GM23338 (cell line): ENCODE results near the gene IMP3. TPM values are rescaled to one million over a fixed set of nuclear protein-coding genes. Genes with fewer than 3 reads are reported as not detected.
A peak's percentile ranks its signal among the peaks of the same experiment; 100 is the strongest.

Experiments used
- ATAC-seq: fragments of 200-7000 bp; cut with Tn5 transposase; 3 replicates; pipeline ENCODE4 v1.9.1; 2020
- DNase-seq: peaks from one replicate; pipeline ENCODE4 v3.0.0-alpha.2; 2015; ENCODE audit warnings: low spot score
- H2AFZ ChIP-seq: fragments of 200-600 bp; sonication (generic); 2 replicates; pipeline ENCODE4 v1.8.0; 2016; ENCODE audit warnings: antibody characterized with exemption, mild to moderate bottlenecking, moderate library complexity
- H3F3A ChIP-seq: fragments of 200-600 bp; sonication (generic); replicated peaks from 2 replicates; pipeline ENCODE4 v1.8.0; 2017; ENCODE audit warnings: antibody characterized with exemption, mixed run types, low read depth
- H3K27ac ChIP-seq: fragments of 200-600 bp; sonication (generic); 2 replicates; pipeline ENCODE4 v1.6.1; 2016; ENCODE audit warnings: low read depth
- H3K27me3 ChIP-seq: fragments of 200-600 bp; sonication (generic); 2 replicates; pipeline ENCODE4 v1.8.0; 2016; ENCODE audit warnings: mild to moderate bottlenecking, mixed run types, moderate library complexity; ENCODE audit not compliant: insufficient read depth
- H3K36me3 ChIP-seq: fragments of 200-600 bp; sonication (generic); 2 replicates; pipeline ENCODE4 v1.8.0; 2016; ENCODE audit warnings: mild to moderate bottlenecking; ENCODE audit not compliant: insufficient read depth
- H3K4me1 ChIP-seq: fragments of 200-600 bp; sonication (generic); 2 replicates; pipeline ENCODE4 v1.8.0; 2016; ENCODE audit warnings: mild to moderate bottlenecking, moderate library complexity; ENCODE audit not compliant: insufficient read depth
- H3K4me2 ChIP-seq: fragments of 200-600 bp; sonication (generic); 2 replicates; pipeline ENCODE4 v1.7.1; 2017; ENCODE audit warnings: mixed run types
- H3K4me3 ChIP-seq: fragments of 200-600 bp; sonication (generic); 2 replicates; pipeline ENCODE4 v1.6.1; 2016; ENCODE audit warnings: mixed run types
- H3K79me2 ChIP-seq: fragments of 200-600 bp; sonication (generic); replicated peaks from 2 replicates; pipeline ENCODE4 v1.8.0; 2017; ENCODE audit warnings: mild to moderate bottlenecking; ENCODE audit not compliant: insufficient read depth
- H3K9me2 ChIP-seq: fragments of 200-600 bp; sonication (generic); 2 replicates; pipeline ENCODE4 v1.8.0; 2017; ENCODE audit not compliant: insufficient read depth
- H4K20me1 ChIP-seq: fragments of 200-600 bp; sonication (generic); replicated peaks from 2 replicates; pipeline ENCODE4 v1.8.0; 2017; ENCODE audit warnings: mild to moderate bottlenecking; ENCODE audit not compliant: insufficient read depth
- H3K27ac Mint-ChIP-seq: 2 replicates; pipeline ENCODE4 v1.8.0; 2020; ENCODE audit warnings: inconsistent platforms, mild to moderate bottlenecking, moderate library complexity, mixed read lengths
- H3K27me3 Mint-ChIP-seq: 3 replicates; pipeline ENCODE4 v1.8.0; 2022; ENCODE audit warnings: low read depth, mild to moderate bottlenecking, moderate library complexity, mixed read lengths, inconsistent platforms; ENCODE audit not compliant: insufficient read depth, poor library complexity
- H3K36me3 Mint-ChIP-seq: 3 replicates; pipeline ENCODE4 v1.8.0; 2021; ENCODE audit warnings: low read depth, mild to moderate bottlenecking, inconsistent platforms, moderate library complexity, mixed read lengths
- H3K4me1 Mint-ChIP-seq: 3 replicates; pipeline ENCODE4 v1.8.0; 2020; ENCODE audit warnings: mild to moderate bottlenecking, inconsistent platforms, mixed read lengths
- H3K4me3 Mint-ChIP-seq: 3 replicates; pipeline ENCODE4 v1.8.0; 2021; ENCODE audit warnings: moderate library complexity, mild to moderate bottlenecking, inconsistent platforms, mixed read lengths
- H3K9me3 Mint-ChIP-seq: 3 replicates; pipeline ENCODE4 v1.8.0; 2020; ENCODE audit warnings: moderate library complexity, mild to moderate bottlenecking, inconsistent platforms, mixed read lengths
- EZH2 ChIP-seq: fragments of 200-600 bp; sonication (generic); IDR thresholded peaks from one replicate; pipeline ENCODE4 v1.8.0; 2017; ENCODE audit warnings: antibody characterized with exemption, mild to moderate bottlenecking, low read depth; ENCODE audit not compliant: unreplicated experiment
- EZH2phosphoT487 ChIP-seq: fragments of 200-600 bp; sonication (generic); IDR thresholded peaks from one replicate; pipeline ENCODE4 v1.8.1; 2018; ENCODE audit warnings: antibody characterized with exemption; ENCODE audit not compliant: unreplicated experiment
- NANOG ChIP-seq: IDR thresholded peaks from 2 replicates; pipeline ENCODE4 v1.6.1; 2016; ENCODE audit warnings: antibody characterized with exemption, borderline replicate concordance
- POLR2AphosphoS5 ChIP-seq: IDR thresholded peaks from 2 replicates; pipeline ENCODE4 v1.6.1; 2016; ENCODE audit warnings: antibody characterized with exemption, low read depth
- STAT1 ChIP-seq: IDR thresholded peaks from one replicate; pipeline ENCODE4 v1.6.1; 2016; ENCODE audit warnings: antibody characterized with exemption; ENCODE audit not compliant: unreplicated experiment
- ZNF114 ChIP-seq: fragments of 250-450 bp; sonication (Bioruptor Pico); IDR thresholded peaks from 2 replicates; pipeline ENCODE4 v1.5.0; 2020; ENCODE audit warnings: mild to moderate bottlenecking, moderate library complexity
- ZNF331 ChIP-seq: fragments of 250-450 bp; sonication (Bioruptor Pico); IDR thresholded peaks from 2 replicates; pipeline ENCODE4 v1.5.0; 2020; ENCODE audit warnings: low read depth, mild to moderate bottlenecking, moderate library complexity
- polyA plus RNA-seq: library from polyadenylated mRNA; unstranded; fragments of >200 nt; fragmentation: Nextera tagmentation; extraction: Ambion mirVana; gene quantifications from 2 replicates; pipeline ENCODE4 v1.2.1, GENCODE V29; 2016
- total RNA-seq: library from RNA; depleted of rRNA; stranded (reverse); fragments of >200 nt; shearing (Covaris generic); gene quantifications from 2 replicates; pipeline ENCODE4 v1.2.3, GENCODE V29; 2014
- TF ChIP-seq, protein P1 (sequence below): fragments of 250-450 bp; sonication (Bioruptor Pico); IDR thresholded peaks from 2 replicates; pipeline ENCODE4 v1.5.0; 2020; ENCODE audit warnings: mild to moderate bottlenecking, moderate library complexity
- TF ChIP-seq, protein P2 (sequence below): IDR thresholded peaks from 2 replicates; pipeline ENCODE4 v1.6.1; 2016; ENCODE audit warnings: antibody characterized with exemption

IMP3 gene
- total and polyA plus RNA-seq, 2 experiments from 2014 or later, result 210 to 319 TPM

DNA sequence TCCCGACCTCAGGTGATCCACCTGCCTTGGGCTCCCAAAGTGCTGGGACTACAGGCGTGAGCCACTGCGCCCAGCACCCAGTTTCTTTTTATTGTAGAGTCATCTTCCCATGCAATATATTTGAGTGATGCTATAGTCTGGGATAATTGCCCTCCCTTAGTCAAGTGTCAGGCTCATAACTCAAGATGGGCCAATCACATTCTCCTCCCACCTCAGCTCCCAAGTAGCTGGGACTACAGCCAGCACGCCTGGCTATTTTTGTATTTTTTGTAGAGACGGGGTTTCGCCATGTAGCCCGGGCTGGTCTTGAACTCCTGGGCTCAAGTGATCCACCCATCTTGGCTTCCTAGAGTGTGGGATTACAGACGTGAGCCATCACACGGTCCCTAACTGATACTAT, 45.7 kb downstream of the IMP3 start (continued):
- TF ChIP-seq, protein P1, sequence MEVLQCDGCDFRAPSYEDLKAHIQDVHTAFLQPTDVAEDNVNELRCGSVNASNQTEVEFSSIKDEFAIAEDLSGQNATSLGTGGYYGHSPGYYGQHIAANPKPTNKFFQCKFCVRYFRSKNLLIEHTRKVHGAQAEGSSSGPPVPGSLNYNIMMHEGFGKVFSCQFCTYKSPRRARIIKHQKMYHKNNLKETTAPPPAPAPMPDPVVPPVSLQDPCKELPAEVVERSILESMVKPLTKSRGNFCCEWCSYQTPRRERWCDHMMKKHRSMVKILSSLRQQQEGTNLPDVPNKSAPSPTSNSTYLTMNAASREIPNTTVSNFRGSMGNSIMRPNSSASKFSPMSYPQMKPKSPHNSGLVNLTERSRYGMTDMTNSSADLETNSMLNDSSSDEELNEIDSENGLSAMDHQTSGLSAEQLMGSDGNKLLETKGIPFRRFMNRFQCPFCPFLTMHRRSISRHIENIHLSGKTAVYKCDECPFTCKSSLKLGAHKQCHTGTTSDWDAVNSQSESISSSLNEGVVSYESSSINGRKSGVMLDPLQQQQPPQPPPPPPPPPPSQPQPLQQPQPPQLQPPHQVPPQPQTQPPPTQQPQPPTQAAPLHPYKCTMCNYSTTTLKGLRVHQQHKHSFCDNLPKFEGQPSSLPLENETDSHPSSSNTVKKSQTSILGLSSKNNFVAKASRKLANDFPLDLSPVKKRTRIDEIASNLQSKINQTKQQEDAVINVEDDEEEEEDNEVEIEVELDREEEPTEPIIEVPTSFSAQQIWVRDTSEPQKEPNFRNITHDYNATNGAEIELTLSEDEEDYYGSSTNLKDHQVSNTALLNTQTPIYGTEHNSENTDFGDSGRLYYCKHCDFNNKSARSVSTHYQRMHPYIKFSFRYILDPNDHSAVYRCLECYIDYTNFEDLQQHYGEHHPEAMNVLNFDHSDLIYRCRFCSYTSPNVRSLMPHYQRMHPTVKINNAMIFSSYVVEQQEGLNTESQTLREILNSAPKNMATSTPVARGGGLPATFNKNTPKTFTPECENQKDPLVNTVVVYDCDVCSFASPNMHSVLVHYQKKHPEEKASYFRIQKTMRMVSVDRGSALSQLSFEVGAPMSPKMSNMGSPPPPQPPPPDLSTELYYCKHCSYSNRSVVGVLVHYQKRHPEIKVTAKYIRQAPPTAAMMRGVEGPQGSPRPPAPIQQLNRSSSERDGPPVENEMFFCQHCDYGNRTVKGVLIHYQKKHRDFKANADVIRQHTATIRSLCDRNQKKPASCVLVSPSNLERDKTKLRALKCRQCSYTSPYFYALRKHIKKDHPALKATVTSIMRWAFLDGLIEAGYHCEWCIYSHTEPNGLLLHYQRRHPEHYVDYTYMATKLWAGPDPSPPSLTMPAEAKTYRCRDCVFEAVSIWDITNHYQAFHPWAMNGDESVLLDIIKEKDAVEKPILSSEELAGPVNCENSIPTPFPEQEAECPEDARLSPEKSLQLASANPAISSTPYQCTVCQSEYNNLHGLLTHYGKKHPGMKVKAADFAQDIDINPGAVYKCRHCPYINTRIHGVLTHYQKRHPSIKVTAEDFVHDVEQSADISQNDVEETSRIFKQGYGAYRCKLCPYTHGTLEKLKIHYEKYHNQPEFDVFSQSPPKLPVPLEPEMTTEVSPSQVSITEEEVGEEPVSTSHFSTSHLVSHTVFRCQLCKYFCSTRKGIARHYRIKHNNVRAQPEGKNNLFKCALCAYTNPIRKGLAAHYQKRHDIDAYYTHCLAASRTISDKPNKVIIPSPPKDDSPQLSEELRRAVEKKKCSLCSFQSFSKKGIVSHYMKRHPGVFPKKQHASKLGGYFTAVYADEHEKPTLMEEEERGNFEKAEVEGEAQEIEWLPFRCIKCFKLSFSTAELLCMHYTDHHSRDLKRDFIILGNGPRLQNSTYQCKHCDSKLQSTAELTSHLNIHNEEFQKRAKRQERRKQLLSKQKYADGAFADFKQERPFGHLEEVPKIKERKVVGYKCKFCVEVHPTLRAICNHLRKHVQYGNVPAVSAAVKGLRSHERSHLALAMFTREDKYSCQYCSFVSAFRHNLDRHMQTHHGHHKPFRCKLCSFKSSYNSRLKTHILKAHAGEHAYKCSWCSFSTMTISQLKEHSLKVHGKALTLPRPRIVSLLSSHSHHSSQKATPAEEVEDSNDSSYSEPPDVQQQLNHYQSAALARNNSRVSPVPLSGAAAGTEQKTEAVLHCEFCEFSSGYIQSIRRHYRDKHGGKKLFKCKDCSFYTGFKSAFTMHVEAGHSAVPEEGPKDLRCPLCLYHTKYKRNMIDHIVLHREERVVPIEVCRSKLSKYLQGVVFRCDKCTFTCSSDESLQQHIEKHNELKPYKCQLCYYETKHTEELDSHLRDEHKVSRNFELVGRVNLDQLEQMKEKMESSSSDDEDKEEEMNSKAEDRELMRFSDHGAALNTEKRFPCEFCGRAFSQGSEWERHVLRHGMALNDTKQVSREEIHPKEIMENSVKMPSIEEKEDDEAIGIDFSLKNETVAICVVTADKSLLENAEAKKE (CRISPR knock-in tag), result no peak
- TF ChIP-seq STAT1 (no peak), POLR2AphosphoS5 (no peak), NANOG (no peak), EZH2 (no peak)

DNA sequence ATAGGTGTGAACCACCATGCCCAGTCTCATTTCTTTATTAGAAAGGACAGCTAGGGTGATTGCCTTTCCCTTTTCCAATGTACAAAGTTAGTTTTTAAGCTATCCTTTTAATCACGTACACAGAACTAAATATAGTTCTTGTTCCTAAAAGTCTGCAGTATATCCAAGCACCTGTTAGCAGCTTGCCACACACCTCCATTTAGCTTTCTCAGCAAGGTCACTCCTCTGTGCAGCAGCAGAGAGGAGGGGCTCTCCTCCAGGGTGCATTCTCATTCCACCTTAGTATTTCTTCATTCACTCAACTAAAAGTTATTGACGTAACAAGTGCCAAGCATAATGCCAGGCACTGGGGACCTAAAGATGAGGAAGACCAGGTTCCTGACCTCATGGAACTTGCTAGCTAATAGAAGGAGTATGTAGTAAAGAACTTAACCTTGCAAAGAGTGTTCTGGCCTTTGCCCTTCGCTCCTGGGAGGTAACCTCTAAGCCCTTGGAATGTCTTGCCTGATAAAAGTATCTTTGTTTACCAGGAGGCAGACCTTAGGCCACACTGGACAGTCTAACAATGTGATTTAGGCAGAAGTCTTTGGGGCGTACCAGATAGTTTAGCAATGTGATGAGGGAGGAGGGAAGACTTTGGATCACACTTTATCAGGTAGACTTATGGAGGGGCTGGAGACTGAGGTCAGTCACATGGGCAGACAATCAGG, 48.2 kb downstream of the IMP3 start:
- Histone ChIP-seq H4K20me1 (no peaks in the 10 kb centered on the region), H3K79me2 (no peaks in the 10 kb centered on the region), H3F3A (0 out of 2 replicates have a peak, but pooled peaks cover 3% of the 10 kb centered on the region), H3K9me2 (no peaks in the 10 kb centered on the region), H3K36me3 (no peaks in the 10 kb centered on the region), H3K4me3 (no peak overlapping the region), H3K27me3 (no peaks in the 10 kb centered on the region), H3K4me2 (no peak overlapping the region), H2AFZ (no peak overlapping the region), H3K27ac (peak overlapping the region; percentile 42; the same call in 1 of the 2 replicates), H3K4me1 (no peaks in the 10 kb centered on the region)
- Mint-ChIP-seq H3K4me3 (no peak overlapping the region), H3K9me3 (no peaks in the 10 kb centered on the region), H3K27me3 (peaks cover 9% of the 10 kb centered on the region), H3K27ac (0 out of 2 replicates have a peak overlapping the region, but pooled peaks have one; percentile 46), H3K36me3 (peaks cover 13% of the 10 kb centered on the region), H3K4me1 (no peaks in the 10 kb centered on the region)
- DNase-seq (no peak), ATAC-seq (no peak)
- TF ChIP-seq, protein P2, sequence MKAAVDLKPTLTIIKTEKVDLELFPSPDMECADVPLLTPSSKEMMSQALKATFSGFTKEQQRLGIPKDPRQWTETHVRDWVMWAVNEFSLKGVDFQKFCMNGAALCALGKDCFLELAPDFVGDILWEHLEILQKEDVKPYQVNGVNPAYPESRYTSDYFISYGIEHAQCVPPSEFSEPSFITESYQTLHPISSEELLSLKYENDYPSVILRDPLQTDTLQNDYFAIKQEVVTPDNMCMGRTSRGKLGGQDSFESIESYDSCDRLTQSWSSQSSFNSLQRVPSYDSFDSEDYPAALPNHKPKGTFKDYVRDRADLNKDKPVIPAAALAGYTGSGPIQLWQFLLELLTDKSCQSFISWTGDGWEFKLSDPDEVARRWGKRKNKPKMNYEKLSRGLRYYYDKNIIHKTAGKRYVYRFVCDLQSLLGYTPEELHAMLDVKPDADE, result no peak
- TF ChIP-seq EZH2phosphoT487, result no peak
- no peak for TF ChIP-seq ZNF331
- no peak for TF ChIP-seq ZNF114 (CRISPR knock-in tag)
- TF ChIP-seq NANOG, result no peak
- TF ChIP-seq STAT1, result no peak
